ENCODE measurements around the gene TLE6.

GRCh38 chr19:2962018-2962670, 15.2 kb upstream of the TLE6 start:
- TF ChIP-seq POLR2A (IDR thresholded peaks at IDR 0.05) = no peak
- TF ChIP-seq, protein P1, sequence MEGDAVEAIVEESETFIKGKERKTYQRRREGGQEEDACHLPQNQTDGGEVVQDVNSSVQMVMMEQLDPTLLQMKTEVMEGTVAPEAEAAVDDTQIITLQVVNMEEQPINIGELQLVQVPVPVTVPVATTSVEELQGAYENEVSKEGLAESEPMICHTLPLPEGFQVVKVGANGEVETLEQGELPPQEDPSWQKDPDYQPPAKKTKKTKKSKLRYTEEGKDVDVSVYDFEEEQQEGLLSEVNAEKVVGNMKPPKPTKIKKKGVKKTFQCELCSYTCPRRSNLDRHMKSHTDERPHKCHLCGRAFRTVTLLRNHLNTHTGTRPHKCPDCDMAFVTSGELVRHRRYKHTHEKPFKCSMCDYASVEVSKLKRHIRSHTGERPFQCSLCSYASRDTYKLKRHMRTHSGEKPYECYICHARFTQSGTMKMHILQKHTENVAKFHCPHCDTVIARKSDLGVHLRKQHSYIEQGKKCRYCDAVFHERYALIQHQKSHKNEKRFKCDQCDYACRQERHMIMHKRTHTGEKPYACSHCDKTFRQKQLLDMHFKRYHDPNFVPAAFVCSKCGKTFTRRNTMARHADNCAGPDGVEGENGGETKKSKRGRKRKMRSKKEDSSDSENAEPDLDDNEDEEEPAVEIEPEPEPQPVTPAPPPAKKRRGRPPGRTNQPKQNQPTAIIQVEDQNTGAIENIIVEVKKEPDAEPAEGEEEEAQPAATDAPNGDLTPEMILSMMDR (IDR thresholded peaks at IDR 0.05) = peak in 1 of 3 donors; percentile 61

Data from lower leg skin (tissue), 3 donors.